HG03159 (cell line): ENCODE data around the gene MBOAT2.
"Not testable (repeated sequence)": the region's sequence is repeated elsewhere in the genome, so short reads cannot be mapped to it uniquely, and the experiment has no call there.

ENCODE experiments used
- ATAC-seq: cut with Tn5 transposase; IDR thresholded peaks from one replicate; pipeline ENCODE4 v1.9.1; 2021; ENCODE audit warnings: mild to moderate bottlenecking, moderate library complexity; ENCODE audit not compliant: unreplicated experiment

Gene MBOAT2

DNA sequence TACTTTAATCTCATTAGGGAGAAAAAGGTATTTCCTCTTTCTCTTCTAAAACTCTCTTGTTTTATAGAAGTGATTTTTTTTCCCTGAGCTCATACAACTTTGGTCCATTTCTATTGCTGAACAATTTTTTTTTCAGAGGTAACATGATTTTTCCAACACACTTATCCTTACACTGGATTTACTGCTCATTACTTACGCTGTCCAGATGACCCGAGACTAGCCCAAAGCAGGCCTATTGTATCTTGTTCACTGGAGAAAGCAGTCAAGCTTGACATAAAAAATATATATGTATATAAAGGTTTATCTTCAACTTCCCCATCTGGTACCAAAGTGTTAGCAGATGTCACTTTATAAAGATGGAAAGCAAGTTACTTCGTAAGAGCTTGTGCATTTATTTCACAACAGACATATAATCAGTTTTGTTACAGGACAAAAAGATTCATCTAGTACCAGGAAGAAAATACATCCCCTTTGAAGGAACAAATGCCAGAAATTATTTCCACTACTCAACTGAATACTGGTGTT is 95.7 kb downstream of the MBOAT2 start:
- ATAC-seq = no peak

DNA sequence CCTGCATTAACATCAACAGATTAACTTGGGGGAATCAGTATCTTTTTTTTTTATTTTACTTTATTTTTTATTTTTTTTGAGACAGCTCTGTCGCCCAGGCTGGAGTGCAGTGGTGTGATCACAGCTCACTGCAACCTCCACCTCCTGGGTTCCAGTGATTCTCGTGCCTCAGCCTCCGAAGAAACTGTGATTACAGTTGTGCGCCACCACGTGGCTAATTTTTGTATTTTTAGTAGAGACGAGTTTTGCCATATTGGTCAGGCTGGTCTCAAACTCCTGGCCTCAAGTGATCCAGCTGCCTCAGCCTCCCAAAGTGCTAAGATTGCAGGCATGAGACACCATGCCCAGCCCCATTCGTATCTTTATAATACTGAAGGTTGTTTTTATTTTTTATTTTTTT is 99.6 kb downstream of the MBOAT2 start:
- not testable (repeated sequence) for ATAC-seq

DNA sequence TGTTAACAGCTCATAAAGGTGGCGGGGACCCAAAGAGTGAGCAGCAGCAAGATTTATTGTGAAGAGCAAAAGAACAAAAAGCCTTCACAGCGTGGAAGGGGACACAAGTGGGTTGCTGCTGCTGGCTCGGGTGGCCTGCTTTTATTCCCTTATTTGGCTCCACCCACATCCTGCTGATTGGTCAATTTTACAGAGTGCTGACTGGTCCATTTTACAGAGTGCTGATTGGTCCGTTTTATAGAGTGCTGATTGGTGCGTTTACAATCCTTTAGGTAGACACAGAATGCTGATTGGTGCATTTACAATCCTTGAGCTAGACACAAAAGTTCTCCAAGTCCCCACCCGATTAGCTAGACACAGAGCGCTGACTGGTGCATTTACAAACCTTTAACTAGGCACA is 100.7 kb downstream of the MBOAT2 start:
- ATAC-seq = not testable (repeated sequence)

DNA sequence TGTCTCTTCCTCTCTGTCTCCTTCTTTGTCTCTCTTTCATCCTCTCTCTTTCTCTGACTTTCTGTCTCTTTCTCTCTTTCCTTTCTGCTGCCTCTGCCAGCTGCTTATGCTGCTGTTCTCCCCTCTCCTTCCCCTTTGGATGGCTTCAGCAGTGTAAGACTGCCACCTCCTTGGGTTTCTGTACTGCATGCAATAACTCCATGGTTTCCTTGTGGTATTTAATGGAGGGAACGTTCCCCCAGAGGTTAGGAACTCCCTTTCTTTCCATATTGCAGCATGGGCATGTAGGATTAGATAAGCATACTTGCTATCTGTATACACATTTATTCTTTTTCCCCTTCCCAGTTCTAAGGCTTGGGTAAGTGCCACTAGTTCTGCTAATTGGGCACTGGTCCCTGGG is 106.3 kb downstream of the MBOAT2 start:
- not testable (repeated sequence) for ATAC-seq

DNA sequence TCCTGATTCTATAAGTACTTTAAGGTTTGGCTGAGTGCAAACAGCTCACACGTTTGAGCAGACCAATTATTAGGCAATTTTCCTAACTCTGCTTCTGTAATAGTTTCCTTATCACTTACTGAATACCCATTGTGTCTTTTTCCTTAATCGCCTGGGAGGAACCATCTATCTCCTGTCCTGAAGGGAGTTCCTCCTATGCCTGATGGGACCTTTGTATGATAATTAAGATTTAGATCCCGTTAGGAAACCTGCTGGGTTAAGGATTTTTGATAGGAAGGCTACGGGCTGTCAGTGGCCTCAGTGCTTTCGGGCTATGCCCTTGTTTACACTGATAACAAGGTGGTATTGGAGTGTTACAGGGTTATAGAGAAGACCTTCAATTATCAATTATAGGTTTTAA is 106.8 kb downstream of the MBOAT2 start:
- not testable (repeated sequence) for ATAC-seq

DNA sequence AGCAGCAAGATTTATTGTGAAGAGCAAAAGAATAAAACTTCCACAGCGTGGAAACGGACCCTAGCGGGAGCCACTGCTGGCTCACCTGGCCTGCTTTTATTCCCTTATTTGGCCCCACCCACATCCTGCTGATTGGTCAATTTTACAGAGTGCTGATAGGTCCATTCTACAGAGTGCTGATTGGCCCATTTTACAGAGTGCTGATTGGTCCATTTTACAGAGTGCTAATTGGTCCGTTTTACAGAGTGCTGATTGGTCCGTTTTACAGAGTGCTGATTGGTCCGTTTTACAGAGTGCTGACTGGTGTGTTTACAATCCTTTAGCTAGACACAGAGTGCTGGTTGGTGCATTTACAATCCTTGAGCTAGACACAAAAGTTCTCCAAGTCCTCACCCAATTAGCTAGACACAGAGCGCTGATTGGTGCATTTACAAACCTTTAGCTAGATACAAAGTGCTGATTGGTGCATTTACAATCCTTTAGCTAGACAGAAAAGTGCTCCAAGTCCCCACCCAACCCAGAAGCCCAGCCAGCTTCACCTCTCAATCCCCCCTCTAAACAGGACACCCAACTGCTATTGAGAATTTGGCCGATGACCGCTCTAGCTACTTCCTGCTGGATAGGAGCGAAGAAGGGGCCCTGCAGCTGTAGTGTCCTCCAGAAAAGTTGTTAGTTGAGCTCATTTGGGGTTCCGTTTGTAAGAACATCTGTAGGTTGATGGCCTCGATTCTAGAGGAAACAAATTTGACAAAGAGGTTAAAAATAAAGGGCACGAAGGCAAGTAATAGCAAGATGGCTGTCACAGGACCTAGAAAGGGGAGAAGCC is 108.2 kb downstream of the MBOAT2 start:
- not testable (repeated sequence) for ATAC-seq

DNA sequence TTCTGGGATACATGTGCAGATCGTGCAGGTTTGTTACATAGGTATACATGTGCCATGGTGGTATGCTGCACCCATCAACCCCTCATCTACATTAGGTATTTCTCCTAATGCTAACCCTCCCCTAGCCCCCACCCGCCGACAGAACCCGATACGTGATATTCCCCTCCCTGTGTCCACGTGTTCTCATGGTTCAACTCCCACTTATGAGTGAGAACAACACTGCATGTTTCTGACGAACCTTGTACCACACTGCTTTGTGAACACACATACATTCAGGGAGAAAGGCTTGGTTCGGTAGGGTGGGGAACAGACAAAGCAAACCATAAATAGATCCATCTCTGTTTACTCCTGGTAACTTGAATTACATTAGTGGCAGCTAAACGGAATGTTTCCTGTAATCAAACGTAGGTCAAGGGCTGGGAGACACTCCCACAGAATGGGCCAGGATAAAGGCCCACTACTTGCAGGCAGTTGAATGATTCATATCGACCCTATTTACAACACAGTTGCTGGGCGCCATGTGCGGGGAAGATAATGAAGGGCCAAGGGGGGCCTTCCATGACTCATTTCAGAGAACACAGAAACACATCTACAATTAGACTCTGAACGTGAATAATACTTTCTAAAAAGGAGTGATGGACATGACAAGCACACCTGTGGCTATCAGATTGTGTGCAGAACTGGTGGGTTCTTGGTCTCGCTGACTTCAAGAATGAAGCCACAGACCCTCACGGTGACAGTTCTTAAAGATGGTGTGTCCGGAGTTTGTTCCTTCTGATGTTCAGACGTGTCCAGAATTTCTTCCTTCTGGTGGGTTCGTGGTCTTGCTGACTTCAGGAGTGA is 109.3 kb downstream of the MBOAT2 start:
- no peak for ATAC-seq

DNA sequence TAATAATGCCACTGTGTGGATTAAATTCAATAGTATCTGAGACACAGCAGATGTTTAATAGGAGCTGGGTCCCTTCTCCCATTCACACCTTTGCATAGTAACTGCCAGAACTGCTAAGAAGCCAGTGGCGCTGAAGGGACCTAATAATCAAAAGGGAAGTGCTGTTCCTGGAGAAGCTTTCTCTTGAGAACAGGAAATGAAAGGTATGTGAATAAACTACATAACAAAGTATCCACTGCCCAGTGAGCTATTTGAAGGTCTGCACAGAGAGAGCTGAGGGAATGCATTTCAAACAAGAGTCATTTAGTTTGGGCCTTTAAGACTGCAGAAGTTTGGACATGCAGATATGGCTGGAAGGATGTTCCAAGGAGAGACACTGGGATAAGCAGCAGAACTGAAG is 110.0 kb downstream of the MBOAT2 start:
- ATAC-seq = no peak

DNA sequence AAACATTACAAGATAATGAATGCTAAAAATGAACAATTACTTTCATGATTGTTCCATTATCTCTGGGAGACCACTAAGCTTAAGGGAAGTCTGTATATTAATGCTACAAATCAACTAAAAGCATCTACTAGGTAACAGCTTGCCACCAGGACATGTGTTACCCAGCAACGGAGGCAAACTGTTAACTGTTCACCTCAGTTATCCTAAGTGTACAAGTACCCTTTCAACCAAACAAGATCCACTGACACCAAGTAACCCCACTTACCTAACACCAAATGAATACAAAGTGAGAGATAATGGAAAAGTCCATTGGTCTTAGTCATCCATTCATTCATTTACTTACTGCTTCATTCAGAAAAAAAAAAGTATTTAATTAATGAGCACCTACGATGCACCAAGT is 111.4 kb downstream of the MBOAT2 start:
- no peak for ATAC-seq

DNA sequence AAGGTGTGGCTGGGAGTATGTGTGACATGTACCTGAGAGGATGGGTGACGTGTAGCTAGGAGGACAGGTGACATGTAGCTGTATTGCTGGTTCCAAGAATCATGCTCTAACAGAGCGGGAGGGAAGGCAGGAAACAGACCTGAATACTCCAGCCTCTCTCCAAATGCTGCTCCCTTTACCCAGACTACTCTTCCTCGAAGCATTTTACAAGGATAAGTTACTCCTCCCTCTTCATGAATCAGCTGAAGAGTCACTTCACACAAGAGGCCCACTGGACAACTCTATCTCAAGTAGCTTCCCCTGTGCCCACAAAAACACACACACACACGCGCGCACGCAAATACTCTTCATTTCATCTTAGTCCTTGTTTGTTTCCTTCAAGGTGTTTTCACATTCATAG is 113.5 kb downstream of the MBOAT2 start:
- no peak for ATAC-seq

DNA sequence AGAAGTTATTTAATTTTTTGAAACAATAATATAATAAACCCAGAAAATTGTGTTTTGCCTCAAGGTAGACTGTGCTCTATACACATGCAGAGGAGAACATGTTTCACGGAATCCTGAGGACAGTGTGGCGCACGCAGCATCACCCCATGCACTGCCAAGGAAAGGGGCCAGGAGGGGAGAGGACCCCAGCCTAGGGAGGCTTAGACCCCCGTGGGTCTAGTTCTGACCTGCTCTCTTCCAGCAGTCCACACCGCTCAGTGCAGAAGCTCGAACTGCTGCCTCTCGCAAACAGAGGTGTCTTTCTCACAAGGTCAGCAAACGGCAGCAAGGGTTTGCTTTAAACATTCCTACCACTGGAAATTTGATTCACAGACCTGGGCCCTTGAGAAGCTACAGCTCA is 114.5 kb downstream of the MBOAT2 start:
- no peak for ATAC-seq

DNA sequence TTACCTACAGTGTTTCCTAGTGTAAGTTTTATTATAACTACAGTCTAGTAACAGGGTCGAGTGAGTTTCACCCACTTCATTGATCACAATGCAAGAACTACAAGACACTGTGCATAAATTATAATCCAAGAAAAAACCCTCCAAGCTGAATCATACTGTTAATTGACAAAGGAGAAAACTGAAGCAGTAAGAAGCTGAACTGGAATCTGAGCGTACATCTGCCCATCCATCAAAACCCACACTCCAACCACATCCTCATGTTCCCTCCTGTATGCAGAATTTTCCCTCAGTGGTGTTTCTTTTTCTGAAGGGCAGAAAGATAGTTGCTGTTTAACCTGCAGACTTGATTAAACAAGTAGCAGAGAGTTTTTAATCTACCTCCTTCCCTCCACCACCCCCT is 116.6 kb downstream of the MBOAT2 start:
- no peak for ATAC-seq

DNA sequence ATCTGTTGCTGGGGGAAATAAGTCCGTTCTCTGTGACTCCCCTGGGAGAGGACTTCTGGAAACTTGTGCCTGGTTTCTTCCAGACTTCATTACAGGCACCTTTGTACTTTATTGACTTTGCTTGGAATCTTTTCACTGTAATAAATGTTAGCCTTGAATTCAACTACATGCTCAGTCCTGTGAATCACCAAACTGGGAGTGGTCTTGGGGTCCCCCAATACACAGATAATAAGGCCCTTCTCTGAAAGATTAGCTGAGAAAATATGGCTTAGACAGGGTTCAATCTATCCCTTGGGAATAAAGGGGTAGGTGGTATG is 117.3 kb downstream of the MBOAT2 start:
- ATAC-seq = no peak

DNA sequence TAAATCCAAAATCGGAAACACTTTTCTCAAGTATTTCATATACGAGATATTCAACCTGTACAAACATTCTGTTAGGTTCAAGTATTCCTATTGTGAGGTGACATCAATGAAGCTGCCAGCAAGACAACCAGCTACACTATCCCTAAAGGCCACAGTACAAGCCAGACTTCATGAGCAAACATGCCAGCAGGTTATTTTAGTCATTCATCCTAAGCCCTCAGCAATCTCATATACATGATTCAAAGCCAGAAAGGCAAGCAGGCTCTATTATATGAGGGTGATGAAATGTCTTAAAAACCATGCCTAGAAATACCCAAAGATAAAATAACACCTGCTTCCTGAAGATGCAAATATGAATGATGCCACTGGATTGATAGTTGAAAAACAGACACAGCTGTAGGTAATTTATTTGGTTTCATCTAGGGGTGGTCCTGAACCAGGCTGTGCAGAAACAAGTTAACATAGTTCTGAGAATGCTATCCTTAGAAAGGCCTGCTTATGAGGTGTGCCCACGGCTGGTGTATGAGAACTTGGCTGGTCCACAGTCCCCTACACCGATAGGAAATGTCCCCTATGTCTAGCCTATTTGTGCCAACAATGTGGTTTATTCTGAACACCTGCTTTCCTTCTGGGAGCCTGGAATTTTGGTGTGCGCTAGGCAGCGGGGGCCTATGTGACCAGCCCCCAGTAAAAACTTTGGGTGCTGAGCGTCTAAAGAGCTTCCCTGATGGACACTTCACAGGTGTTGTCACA is 117.9 kb downstream of the MBOAT2 start:
- ATAC-seq = no peak

DNA sequence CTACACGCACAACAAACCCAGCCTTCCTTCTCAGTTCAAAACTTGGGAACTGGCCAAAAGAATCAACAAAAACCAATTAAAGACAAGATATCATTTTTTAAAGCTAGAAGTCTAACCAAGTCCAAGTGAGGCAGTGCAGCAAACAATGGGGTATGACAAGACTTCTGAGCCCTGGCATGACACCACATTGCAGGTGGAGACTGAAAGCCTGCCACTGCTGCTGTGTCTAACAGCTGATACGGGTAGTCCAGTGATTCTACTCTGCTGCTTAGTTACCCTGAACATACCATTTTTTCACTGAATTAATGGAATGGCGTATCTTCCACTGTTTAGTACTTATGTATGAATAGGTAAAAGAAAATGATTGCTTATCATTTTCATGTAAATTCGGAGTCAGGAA is 118.7 kb downstream of the MBOAT2 start:
- ATAC-seq = no peak

DNA sequence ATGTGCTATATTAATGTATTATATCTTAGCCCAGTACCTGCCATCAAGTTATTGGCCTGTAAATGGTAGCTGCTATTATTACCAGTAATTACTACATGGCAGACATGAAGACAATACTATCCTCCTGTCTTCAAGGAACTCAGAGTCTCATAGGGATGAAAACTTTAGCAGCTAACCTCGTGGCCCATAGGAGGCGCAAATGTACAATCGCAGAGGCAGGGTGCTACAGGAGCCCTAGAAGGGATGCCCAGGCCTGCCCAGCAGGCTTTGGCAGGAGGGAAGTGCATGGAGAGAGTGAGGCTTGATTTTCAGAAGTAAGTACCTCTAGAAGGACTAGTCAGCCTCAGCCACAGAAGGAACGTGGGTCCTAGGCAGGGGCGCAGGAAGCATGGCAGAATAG is 121.4 kb downstream of the MBOAT2 start:
- no peak for ATAC-seq

DNA sequence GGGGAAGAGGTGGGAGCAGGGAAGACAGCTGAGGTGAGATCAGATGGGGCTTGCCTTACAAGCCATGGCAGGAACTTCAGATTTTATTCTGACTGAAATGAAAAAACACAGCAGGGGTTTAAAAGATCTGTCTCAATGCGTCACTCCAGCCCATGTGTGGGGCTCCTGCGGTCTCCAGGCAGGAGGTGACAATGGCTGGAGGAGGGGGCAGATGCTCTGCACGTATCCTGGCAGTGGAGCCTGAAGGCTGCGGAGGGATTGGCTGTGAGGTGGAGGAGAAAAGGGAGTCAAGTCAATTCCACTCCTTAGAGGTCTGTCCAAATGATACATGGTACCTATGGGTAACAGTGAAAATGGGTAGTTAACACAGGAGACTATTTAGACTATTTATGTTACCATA is 125.6 kb downstream of the MBOAT2 start:
- ATAC-seq = no peak

DNA sequence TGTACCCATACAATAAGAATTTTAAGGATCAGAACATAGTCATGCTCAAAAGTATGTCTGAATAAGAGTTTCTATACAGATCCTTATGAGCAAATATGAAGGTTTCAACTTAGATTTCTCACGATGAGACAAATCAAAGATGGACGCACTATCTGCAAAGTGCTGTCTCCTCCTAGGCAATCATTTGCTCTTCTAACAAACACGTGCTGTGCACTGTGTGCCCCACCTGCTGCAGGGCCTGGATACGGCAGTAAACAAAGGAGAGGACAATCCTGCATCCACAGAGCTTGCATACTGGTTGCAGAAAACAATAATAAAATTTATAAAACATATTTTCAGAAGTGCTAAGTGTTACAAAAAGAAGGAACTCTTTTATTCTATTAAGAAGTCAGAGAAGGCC is 126.2 kb downstream of the MBOAT2 start:
- no peak for ATAC-seq

DNA sequence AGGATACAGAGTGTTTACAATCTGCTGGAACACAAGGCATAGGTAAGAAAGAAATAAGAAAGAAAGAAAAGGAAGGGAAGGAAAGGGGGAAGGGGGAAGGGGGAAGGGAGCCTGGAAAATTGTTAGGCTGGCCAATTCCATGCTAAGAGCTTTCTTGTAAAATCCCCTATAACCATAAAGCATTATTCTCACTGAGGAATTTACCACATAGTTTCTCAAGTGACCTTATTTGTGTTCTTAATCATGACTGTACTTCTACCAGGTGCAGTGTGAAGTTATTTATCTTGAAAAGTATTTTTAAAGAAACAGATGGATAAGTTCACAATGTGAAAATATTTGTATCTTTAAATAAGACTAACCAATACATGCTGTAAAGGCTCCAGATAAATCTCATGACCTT is 126.9 kb downstream of the MBOAT2 start:
- ATAC-seq = no peak

DNA sequence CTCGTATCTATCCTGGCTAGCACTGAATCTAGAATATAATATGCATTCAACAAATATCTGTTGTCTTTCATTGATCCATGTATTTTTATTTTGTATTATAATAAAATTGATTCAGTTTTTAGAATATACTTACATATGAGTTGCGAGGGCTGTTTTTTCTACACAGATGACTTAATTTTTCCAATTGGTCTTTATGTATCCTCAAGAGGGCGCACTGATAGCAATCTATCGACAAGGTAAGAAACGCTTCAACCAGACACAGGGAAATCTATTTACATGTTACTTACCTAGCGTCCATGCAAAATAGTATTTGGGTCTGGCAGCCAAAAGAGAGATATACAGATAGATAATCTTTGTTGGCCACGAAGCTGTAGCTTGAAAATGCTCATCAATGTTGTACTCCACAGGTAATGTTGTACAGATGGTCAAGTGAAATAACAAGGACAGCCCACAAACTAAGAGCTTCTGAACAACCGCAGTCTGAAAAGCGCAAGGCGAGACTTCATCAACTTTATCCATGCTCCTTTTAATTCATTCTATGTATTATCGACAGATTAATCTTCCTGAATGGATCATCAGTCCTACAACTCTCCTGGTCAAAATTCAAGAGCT is 130.6 kb downstream of the MBOAT2 start:
- no peak for ATAC-seq

DNA sequence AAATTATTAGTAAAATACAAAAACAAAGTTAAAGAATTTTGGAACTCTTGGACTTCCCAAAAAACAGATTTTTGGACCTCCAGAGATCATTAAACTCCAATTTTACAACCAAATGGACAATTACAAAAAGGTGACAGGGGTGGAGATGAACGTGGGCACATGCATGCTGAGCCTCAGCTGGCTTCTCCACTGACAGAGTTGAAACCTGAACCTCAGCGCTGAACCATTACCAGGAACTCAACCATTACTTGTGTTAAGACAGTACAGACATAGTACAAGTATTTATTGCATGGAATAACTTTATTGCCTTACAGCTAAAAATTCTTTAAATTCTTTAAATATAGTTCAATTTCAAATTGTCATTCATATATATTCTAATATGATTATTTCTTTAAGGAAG is 133.0 kb downstream of the MBOAT2 start:
- ATAC-seq = no peak
